HG03378 (cell line): Measurements from ENCODE around the gene CTIF.

Source experiments
- ATAC-seq: cut with Tn5 transposase; IDR thresholded peaks from one replicate; pipeline ENCODE4 v1.9.1; 2021; ENCODE audit warnings: mild to moderate bottlenecking, moderate library complexity; ENCODE audit not compliant: unreplicated experiment

CTIF gene

DNA sequence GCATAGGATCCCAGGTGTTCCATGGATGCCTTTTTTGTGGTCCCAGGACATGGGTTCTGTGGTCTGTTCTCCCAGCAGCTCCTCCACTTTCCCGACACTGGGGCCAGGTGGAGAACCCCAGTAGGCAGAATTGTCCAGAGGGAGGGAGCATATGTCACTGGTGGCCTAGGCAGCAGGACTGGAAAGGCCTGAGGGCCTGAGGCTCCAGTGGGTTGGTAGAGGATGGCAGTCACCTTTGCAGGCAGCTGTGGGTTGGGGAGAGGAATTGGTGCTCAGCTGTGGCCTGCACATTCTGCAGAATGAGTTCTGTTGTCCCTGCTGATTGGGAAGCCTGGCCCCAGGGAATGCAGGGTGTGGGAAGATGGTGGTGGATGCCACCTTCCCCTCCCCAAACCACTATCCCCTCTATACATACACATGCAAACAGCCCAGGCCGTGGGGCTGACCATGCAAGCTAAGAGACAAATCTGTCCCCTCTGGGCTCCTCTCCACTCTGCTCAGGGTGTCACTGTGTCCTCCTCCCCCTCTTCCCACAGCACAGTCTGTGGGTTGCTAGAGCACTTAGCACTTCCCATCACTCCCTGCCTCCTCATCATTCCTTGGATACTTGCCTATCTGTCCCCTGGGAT, 11.4 kb downstream of the CTIF start:
- ATAC-seq = no peak

GRCh38 chr18:48551100-48551499, 12.3 kb downstream of the CTIF start:
- ATAC-seq = no peak

DNA sequence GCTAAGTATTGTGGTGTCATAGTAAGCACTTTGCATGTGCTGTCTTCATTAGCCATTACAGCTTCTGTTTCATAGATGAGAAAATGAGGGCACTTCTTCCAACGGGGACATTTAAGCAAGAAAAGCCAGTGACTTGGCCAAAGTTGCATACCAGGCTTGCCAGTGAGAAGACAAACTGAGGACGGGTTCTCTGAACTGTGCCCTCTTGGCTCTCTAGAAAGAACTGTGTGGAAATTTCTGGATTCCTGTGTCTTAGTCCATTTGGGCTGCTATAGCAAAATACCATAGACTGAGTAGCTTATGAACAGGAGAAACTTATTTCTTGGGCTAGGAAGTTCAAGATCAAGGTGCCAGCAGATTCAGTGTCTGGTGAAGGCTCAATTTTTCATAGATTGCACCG, 13.3 kb downstream of the CTIF start:
- no peak for ATAC-seq

GRCh38 chr18:48553236-48553635, 14.4 kb downstream of the CTIF start:
- ATAC-seq = no peak

DNA sequence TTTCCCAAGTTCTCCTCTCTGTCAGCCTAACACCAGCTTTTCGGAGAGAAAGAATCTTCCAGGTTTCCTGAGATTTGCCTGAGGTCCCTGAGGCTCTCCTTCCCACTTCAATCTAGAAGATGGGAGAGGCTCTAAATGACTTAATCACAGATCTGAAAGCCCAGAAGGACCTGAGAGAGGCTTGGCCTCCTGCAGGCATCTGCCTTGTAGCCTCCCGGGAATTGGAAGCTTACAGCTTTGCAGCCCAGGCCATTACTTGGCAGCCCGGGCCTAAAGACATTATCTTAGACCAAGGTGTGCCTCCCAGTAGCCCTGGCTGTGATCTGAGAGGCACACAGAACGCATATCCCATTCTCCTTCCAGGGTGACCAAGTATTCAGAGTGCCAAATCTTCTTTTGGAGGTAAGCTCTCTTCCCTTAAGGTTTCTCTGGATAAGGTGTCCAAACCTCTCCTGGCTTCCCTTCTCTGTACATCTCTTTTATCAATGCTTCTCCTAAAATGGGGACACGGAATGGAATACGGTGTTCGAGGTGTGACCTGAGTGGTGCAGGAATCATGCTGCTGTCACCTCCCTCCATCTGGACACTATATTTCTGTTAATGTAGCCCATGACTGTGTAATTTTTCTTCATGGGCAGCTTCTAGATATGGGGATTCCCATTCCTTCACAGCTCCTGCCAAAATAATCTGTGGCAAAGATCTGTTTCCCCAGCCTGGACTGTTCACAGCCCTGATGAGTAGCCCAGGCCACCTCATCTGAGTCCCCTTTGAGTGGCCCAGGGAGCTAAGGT, 16.0 kb downstream of the CTIF start:
- ATAC-seq = no peak

GRCh38 chr18:48555465-48555995, 16.7 kb downstream of the CTIF start:
- no peak for ATAC-seq

- no peak for ATAC-seq
Measured at GRCh38 chr18:48557640-48558174, 18.9 kb downstream of the CTIF start.

GRCh38 chr18:48558248-48558647, 19.4 kb downstream of the CTIF start:
- ATAC-seq = no peak

DNA sequence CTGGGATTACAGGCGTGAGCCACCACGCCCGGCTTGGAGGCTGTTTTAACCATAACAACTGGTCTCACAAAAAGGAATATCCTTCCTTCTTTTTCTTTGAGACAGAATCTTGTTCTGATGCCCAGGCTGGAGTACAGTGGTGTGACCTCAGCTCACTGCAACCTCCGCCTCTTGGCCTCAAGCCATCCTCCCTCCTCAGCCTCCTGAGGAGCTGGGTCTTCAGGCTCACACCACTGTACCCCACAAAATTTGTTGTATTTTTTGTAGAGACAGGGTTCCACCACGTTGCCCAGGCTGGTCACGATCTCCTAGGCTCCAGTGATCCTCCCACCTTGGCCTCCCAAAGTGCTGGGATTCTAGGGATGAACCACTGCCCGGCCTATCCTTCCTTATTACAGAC, 21.7 kb downstream of the CTIF start:
- no peak for ATAC-seq

DNA sequence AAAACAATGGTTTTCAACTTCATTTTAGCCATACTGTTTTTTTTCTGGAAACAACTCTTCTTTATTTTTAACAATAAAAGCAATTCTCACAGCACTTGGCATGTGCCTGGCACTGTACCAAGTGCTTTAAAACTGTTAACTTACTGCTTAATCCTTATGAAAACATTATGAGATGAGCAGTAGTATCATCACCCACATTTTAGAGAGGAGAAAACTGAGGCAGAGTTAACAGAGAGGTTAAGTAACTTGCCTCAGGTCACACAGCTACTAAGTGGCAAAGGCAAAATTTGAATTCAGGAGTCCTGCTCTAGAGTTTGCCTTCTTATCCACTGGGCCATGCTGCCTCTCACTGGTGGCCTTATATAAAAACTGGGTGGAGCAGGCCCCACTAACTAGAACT, 23.2 kb downstream of the CTIF start:
- no peak for ATAC-seq

- ATAC-seq = no peak
Measured at GRCh38 chr18:48563027-48563426, 24.2 kb downstream of the CTIF start.

DNA sequence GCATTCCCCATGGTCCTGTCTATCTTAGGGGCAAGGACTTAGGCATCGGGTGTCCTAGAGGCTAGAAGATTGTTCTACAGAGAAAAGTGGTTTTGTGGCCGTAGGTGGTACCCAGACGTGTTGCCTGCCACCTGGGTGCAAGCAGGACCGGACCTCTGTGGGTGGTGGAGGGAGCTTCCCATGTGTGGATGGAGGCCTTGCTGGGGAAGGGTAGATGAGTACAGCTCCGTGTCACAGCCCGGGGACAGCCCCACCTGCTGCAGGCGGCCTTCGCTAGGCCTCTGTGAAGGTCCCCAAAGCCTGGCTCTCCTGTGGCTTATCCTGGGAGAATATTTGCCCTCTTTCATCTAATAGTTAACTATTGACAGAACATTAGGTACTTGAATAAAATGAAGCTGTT, 25.3 kb downstream of the CTIF start:
- no peak for ATAC-seq

GRCh38 chr18:48565105-48565504, 26.3 kb downstream of the CTIF start:
- no peak for ATAC-seq

DNA sequence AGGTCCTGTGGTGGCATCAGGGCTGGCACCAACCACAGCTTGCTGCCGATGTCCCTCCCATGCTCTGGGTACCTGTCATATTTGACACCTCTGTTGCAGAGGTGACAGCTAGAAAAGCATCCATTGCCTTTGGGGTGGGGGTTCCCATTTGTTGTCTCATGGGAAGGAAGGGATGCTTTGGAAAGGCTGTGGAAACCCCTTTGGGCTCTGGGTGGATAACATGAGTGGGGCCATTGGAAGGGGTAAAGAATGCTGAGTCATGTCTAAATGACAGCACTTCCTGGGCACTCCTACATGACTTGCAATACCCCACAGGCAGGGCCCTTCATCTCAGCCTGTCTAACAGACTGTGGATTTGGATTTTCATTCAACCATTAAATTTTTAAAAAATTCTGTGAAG, 27.8 kb downstream of the CTIF start:
- ATAC-seq = no peak

- ATAC-seq = no peak
Measured at GRCh38 chr18:48567388-48567787, 28.6 kb downstream of the CTIF start.

- no peak for ATAC-seq
Measured at GRCh38 chr18:48569139-48569914, 30.5 kb downstream of the CTIF start.

DNA sequence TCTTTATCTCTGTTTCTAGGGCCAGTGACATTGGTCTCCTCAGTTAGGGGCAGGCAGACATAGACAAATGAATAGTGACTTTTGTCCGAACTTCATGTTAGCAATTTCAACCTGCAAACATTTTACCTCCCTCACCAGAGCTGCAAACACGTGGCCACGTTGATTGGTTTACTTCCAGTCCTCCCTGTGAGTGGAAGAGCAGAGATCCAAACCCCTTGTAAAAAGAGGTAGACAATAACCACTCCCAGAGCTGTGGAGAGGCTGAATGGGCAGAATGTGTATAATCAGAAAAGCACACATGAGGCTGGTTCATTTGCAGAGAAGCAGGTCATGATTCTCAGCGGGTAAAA, 31.1 kb downstream of the CTIF start:
- no peak for ATAC-seq

DNA sequence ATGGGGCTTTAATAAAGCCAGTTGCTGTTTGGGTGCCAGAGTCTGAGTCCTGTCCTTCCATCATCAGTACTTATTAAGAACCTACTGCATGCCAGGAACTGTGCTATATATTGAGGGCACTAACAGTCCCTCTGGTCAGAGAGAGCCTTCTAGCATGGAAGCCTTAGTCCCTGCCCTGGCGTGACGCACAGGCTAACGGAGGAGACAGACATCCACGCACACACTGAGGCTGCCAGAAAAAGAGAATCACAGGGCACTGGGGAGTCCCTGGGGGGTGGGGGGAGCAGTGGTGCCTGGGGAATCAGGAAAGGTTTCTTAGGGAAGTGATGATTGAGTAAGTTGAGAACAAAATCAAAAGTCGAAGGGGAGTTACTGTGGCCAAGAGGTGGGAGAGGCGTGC, 31.5 kb downstream of the CTIF start:
- no peak for ATAC-seq

GRCh38 chr18:48571639-48572384, 33.0 kb downstream of the CTIF start:
- ATAC-seq = no peak

DNA sequence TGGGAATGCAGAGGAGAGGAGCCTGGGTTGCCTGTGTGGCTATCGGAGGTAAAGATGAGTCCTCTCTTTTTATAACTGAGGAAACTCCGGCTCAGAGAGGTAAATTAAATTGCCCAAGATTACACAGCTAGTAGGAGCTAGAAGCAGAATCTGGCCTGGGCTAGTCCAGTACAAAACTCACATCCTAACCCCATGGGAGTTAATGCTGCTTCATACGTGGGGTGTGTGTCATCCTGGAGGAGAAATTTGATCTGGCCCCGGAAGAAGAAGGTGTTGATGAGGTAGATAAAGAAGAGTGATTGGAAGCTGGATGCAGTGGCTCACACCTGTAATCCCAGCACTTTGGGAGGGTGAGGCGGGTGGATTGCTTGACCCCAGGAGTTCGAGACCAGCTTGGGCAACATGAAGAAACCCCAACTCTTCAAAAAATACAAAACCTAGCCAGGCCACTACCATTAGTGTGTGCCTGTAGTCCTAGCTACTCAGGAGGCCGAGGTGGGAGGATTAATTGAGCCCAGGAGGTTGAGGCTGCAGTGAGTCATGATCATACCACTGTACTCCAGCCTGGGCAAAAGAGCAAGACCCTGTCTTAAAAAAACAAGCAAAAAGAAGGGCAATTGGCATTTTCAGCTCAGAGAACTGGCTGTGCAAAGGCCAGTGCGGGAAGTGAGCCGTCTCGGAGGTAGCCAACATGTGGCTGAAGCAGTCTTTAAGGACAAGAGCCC, 33.7 kb downstream of the CTIF start:
- ATAC-seq = no peak
